Tibial nerve (tissue), 4 donors: Measurements from ENCODE around the gene ATG7.

Experiments used
- EP300 ChIP-seq, 2 donors: sonication (generic); formaldehyde crosslinking; IDR thresholded peaks; one replicate each; pipeline ENCODE4 v1.6.1; 2017; ENCODE audit warnings: antibody characterized with exemption in 2 of 2, mild to moderate bottlenecking in 1 of 2
- POLR2A ChIP-seq, 2 donors: fragments of 450-650 bp; IDR thresholded peaks; one replicate each; pipeline ENCODE4 v1.6.1; 2017; ENCODE audit warnings: antibody characterized with exemption in 2 of 2, mild to moderate bottlenecking in 2 of 2, moderate library complexity in 2 of 2
- TF ChIP-seq, protein P1 (sequence below), 5 experiments: fragments of 200-600 bp in 3 of 5; fragments of 450-650 bp in 2 of 5; sonication (generic) in 3 of 5; IDR thresholded peaks; one replicate each; pipeline ENCODE4 v1.5.1; 2016 to 2019; ENCODE audit warnings: antibody characterized with exemption in 5 of 5, mild to moderate bottlenecking in 3 of 5, moderate library complexity in 2 of 5

DNA sequence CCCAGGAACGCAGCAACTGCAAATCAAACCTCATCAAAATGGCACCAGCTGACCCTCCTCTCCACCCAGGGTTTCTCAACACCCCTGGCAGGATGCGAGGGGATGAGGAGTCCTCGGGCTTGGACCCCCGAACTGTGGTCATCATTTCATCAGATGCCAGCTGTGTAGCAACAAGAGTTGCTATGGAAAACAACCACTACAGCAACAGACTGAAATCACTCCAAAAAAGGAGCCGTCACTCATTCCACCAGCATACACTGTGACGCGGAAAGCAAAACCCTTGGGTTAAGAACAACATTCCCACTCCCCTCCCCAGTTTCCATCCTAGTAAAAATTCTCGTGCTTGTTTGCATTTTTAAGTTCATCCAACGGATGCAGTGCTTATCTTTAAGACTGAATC is 331.4 kb downstream of the ATG7 start:
- TF ChIP-seq, protein P1, sequence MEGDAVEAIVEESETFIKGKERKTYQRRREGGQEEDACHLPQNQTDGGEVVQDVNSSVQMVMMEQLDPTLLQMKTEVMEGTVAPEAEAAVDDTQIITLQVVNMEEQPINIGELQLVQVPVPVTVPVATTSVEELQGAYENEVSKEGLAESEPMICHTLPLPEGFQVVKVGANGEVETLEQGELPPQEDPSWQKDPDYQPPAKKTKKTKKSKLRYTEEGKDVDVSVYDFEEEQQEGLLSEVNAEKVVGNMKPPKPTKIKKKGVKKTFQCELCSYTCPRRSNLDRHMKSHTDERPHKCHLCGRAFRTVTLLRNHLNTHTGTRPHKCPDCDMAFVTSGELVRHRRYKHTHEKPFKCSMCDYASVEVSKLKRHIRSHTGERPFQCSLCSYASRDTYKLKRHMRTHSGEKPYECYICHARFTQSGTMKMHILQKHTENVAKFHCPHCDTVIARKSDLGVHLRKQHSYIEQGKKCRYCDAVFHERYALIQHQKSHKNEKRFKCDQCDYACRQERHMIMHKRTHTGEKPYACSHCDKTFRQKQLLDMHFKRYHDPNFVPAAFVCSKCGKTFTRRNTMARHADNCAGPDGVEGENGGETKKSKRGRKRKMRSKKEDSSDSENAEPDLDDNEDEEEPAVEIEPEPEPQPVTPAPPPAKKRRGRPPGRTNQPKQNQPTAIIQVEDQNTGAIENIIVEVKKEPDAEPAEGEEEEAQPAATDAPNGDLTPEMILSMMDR (IDR thresholded peaks at IDR 0.05), result no peak
- TF ChIP-seq POLR2A (IDR thresholded peaks at IDR 0.05) (no peak), EP300 (IDR thresholded peaks at IDR 0.05) (peak in 1 of 2 donors; percentile 81)
